ENCODE data around the gene SUPT20H.

SUPT20H gene

DNA sequence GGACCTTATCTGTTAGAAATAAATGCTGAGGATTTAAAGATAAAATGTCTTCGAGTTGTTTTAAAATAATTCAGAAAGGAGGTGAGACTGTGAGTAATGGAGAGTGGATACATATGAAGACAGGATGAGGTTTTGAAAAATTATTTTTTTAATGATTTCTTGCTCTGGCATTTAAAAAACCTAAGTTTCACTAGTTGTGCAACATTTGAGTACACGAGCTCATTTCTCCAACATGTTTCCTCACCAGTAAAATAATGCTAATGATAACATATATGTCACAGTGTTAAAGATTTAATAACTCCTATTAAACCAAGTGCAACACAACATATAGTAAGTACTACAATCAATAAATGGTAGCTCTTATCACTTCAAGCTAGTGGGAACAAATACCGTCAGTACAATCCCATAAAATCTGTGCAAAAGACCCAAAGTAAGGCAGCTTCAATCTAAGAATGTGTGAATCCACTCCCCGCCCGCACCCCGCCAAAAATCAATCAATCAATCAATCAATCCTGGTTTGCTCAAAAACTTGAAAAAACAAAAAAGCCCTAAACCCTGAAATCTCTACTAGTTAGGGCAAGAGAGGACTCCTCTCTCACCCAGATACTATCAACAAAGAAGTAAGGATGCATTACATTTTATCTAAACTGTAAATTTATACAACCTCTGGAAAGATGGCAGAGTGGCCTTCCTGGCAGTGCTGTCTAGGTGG, 61.6 kb downstream of the SUPT20H start:
- Histone ChIP-seq H3F3A (ENCODE audit: insufficient read depth) (peaks cover 26% of the 10 kb centered on the region), H3K9ac (ENCODE audit: low read length) (peak overlapping the region; percentile 99), H3K4me3 (ENCODE audit: insufficient read depth, low read length, poor library complexity, severe bottlenecking) (peak overlapping the region; percentile 100), H3K79me2 (ENCODE audit: insufficient read depth, low read length) (peaks cover 61% of the 10 kb centered on the region), H2AFZ (ENCODE audit: low read depth, low read length, severe bottlenecking) (no peak overlapping the region), H4K20me1 (ENCODE audit: low read depth, low read length) (no peaks in the 10 kb centered on the region), H3K9me3 (ENCODE audit: insufficient read depth, low read length) (no peaks in the 10 kb centered on the region), H3K36me3 (ENCODE audit: low read length) (peaks cover 23% of the 10 kb centered on the region), H3K27ac (ENCODE audit: low read depth, low read length) (no peak overlapping the region), H3K4me2 (ENCODE audit: low read depth, low read length, poor library complexity, severe bottlenecking) (peak overlapping the region; percentile 88), H3K27me3 (ENCODE audit: low read length) (no peaks in the 10 kb centered on the region), H3K9me2 (replicated peaks; ENCODE audit: insufficient read depth, low read length) (no peaks in the 10 kb centered on the region)
- TF ChIP-seq, protein P1, sequence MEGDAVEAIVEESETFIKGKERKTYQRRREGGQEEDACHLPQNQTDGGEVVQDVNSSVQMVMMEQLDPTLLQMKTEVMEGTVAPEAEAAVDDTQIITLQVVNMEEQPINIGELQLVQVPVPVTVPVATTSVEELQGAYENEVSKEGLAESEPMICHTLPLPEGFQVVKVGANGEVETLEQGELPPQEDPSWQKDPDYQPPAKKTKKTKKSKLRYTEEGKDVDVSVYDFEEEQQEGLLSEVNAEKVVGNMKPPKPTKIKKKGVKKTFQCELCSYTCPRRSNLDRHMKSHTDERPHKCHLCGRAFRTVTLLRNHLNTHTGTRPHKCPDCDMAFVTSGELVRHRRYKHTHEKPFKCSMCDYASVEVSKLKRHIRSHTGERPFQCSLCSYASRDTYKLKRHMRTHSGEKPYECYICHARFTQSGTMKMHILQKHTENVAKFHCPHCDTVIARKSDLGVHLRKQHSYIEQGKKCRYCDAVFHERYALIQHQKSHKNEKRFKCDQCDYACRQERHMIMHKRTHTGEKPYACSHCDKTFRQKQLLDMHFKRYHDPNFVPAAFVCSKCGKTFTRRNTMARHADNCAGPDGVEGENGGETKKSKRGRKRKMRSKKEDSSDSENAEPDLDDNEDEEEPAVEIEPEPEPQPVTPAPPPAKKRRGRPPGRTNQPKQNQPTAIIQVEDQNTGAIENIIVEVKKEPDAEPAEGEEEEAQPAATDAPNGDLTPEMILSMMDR (IDR thresholded peaks at IDR 0.05; ENCODE audit: insufficient read depth, low read length, poor library complexity, severe bottlenecking): no peak
- no peak for TF ChIP-seq EZH2phosphoT487 (conservative IDR thresholded peaks at IDR 0.05; ENCODE audit: low read length)

- Histone ChIP-seq H3K4me3 (ENCODE audit: insufficient read depth, low read length, poor library complexity, severe bottlenecking) (no peak overlapping the region), H4K20me1 (ENCODE audit: low read depth, low read length) (no peaks in the 10 kb centered on the region), H3K9me2 (replicated peaks; ENCODE audit: insufficient read depth, low read length) (no peaks in the 10 kb centered on the region), H3K36me3 (ENCODE audit: low read length) (peaks cover 51% of the 10 kb centered on the region), H3K27ac (ENCODE audit: low read depth, low read length) (no peak overlapping the region), H3K4me2 (ENCODE audit: low read depth, low read length, poor library complexity, severe bottlenecking) (no peak overlapping the region), H3K79me2 (ENCODE audit: insufficient read depth, low read length) (peaks cover 27% of the 10 kb centered on the region), H3K27me3 (ENCODE audit: low read length) (no peaks in the 10 kb centered on the region), H2AFZ (ENCODE audit: low read depth, low read length, severe bottlenecking) (no peak overlapping the region), H3K9ac (ENCODE audit: low read length) (no peak overlapping the region), H3F3A (ENCODE audit: insufficient read depth) (no peaks in the 10 kb centered on the region), H3K9me3 (ENCODE audit: insufficient read depth, low read length) (no peaks in the 10 kb centered on the region)
- no peak for TF ChIP-seq EZH2phosphoT487 (conservative IDR thresholded peaks at IDR 0.05; ENCODE audit: low read length)
- TF ChIP-seq, protein P1 (IDR thresholded peaks at IDR 0.05; ENCODE audit: insufficient read depth, low read length, poor library complexity, severe bottlenecking): no peak
Measured at GRCh38 chr13:36992362-36992761, 67.1 kb downstream of the SUPT20H start.

DNA sequence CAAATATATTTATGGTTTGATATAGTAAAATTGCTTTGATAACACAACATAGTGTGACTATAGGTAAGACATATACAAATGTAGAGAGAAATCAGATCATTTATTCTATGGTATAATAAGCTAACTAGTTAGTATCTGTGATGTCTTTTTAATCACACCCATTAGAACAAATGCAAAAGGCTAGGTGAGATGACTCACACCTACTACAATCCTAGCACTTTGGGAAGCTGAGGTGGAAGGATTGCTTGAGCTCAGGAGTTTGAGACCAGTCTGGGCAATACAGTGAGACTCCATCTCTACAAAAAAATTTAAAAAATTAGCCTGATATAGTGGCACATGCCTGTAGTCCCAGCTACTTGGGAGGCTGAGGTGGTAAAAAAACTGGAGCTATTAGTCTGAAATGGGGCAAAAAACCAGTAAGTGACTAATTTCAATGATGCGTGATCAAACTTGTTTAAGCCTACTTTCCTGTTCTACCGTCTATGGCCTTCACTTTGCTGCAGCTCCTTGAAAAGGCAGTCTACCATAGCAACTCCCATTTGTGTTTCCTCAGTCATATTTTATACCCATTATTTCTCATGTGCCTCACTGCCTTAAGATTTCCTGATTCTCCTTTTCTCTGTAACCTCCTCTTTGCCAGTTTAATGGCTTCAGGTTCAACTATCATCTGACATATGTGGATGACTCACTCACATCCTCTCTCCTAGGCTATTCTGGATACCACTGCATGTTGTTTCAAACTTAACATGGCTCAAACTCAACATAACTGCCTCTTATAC, 72.8 kb downstream of the SUPT20H start:
- Histone ChIP-seq H3K9me3 (ENCODE audit: insufficient read depth, low read length) (no peaks in the 10 kb centered on the region), H3K4me3 (ENCODE audit: insufficient read depth, low read length, poor library complexity, severe bottlenecking) (no peak overlapping the region), H3K79me2 (ENCODE audit: insufficient read depth, low read length) (no peaks in the 10 kb centered on the region), H3K4me2 (ENCODE audit: low read depth, low read length, poor library complexity, severe bottlenecking) (no peak overlapping the region), H3K9ac (ENCODE audit: low read length) (no peak overlapping the region), H2AFZ (ENCODE audit: low read depth, low read length, severe bottlenecking) (no peak overlapping the region), H3K27me3 (ENCODE audit: low read length) (no peaks in the 10 kb centered on the region), H3K9me2 (replicated peaks; ENCODE audit: insufficient read depth, low read length) (no peaks in the 10 kb centered on the region), H3F3A (ENCODE audit: insufficient read depth) (peaks cover 7% of the 10 kb centered on the region), H3K36me3 (ENCODE audit: low read length) (peaks cover 56% of the 10 kb centered on the region), H4K20me1 (ENCODE audit: low read depth, low read length) (no peaks in the 10 kb centered on the region), H3K27ac (ENCODE audit: low read depth, low read length) (no peak overlapping the region)
- TF ChIP-seq EZH2phosphoT487 (conservative IDR thresholded peaks at IDR 0.05; ENCODE audit: low read length): no peak
- TF ChIP-seq, protein P1 (IDR thresholded peaks at IDR 0.05; ENCODE audit: insufficient read depth, low read length, poor library complexity, severe bottlenecking): no peak
